GM19035 (cell line): Measurements from ENCODE around the gene PRTN3.
"Not testable (repeated sequence)": the region's sequence is repeated elsewhere in the genome, so short reads cannot be mapped to it uniquely, and the experiment has no call there.

Experiments
- ATAC-seq: cut with Tn5 transposase; IDR thresholded peaks from one replicate; pipeline ENCODE4 v1.9.1; 2021; ENCODE audit not compliant: unreplicated experiment

Gene PRTN3

DNA sequence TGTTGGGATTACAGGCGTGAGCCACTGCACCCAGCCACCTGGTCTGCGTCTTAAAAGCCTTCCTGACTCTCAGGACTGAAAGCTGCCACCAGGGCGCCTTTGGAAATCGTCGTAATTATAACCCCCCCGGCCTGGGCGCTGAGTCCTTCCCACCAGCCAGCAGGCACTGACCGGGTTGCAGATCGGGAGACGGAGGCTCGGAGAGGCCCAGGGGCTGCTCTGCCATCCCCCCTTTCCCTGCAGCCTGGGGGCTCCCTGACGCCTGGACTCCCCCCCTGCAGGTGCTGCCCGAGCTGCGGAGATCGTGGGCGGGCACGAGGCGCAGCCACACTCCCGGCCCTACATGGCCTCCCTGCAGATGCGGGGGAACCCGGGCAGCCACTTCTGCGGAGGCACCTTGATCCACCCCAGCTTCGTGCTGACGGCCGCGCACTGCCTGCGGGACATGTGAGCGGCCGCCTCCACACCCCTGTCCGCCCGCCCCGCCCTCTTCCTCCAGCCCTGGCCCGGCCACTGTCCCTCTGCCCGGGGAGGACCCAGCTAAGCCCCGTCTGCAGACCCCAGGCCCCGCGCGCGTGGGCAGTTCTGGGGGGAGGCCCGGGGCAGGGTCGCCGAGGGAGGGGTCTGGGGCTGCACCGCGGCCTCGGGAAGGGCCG is 2.5 kb downstream of the PRTN3 start:
- no peak for ATAC-seq

DNA sequence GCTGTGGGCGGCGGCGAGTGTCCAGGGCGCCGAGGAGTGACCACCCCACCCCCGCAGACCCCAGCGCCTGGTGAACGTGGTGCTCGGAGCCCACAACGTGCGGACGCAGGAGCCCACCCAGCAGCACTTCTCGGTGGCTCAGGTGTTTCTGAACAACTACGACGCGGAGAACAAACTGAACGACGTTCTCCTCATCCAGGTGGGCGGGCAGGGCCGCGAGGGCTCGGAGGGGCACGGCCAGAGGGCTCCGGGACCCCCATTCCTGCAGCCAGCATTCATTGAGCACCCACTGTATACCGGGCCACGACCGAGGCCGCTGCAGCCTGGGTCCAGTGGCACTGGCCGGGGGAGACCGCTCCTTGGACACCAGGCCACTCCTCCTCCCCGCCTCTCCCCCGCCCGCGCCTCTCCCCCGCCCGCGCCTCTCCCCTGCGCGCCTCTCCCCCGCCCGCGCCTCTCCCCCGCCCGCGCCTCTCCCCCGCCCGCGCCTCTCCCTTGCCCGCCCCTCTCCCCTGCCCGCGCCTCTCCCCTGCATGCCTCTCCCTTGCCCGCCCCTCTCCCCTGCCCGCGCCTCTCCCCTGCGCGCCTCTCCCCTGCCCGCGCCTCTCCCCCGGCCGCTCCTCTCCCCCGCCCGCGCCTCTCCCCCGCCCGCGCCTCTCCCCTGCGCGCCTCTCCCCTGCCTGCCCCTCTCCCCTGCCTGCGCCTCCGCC is 3.2 kb downstream of the PRTN3 start:
- no peak for ATAC-seq

DNA sequence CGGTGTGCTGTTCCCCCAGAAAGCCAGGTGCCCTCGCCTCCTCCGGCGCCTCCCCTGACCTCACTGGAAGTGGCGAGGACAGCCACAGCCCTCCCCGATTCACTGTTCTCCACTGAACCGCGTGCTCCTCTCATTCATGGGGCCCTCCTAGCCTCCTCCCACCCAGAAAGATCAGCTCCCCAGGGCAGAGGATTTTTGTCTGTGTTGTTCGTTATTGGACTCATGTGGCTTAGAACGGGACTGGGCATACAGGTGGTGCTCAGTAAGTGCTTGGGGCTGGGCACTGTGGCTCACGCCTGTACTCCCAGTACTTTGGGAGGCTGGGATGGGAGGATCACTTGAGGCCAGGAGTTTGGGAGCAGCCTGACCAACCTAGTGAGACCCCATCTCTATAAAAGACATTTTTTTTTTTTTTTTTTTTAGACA is 3.8 kb downstream of the PRTN3 start:
- ATAC-seq: no peak

DNA sequence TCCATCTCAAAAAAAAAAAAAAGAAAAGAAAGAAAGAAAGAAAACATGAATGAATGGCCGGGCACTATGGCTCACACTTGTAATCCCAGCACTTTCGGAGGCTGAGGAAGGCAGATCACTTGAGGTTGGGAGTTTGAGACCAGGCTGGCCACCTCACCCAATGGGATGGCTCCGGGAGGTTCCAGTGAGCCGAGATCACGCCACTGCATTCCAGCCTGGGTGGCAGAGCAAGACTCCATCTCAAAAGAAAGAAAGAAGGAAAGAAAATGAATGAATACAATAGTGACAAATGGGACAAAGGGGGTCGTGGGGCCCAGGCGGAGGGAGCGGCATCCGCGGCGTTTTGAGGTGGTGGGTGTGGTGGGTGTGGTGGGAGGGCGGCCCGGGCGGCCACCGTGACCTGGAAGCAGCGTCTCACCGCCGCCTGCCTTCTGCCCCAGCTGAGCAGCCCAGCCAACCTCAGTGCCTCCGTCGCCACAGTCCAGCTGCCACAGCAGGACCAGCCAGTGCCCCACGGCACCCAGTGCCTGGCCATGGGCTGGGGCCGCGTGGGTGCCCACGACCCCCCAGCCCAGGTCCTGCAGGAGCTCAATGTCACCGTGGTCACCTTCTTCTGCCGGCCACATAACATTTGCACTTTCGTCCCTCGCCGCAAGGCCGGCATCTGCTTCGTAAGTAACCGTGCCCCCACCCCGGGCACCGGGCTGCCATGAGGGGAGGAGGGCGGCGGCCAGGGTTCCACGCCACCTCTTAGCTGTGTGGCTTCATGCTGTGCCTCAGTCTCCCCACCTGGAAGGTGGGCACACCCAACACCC is 5.1 kb downstream of the PRTN3 start:
- ATAC-seq: no peak

DNA sequence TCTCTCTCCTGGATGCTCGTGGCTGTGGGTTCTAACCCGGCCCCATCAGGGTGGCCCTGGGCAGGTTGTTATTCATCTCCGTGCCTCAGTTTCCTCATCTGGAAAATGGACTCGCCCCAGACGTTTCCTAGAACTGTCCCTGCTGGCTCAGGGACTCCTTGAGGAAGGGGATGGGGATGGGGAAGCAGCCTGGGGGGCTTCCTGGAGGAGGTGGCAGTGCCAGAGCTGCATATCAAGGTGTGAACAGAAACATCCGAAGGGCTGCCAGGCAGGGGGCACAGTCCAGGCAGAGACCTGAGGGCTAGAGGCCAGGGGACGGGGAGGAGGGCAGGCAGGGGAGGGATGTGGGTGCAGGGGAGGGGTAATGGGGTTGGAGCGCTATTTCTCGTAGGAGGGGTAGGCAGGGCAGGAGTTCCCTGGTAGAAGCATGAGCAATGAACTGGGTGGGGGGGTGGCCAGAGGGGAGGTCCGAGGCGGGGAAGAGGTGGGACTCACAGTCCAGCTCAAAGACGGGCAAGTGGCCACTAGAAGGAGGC is 7.7 kb downstream of the PRTN3 start:
- no peak for ATAC-seq

DNA sequence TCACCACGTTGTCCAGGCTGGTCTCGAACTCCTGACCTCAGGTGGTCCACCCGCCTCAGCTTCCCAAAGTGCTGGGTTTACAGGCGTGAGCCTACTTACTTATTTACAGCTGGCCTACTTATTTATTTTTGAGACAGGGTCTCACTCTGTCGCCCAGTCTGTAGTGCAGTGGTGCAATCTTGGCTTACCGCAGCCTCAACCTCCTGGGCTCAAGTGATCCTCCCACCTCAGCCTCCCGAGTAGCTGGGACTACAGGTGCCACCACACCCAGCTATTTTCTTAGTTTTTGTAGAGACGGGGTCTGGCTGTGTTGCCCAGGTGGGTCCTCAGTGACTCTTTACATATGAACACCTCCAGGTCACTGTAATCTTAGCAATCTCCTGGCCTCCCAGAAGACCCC is 8.4 kb downstream of the PRTN3 start:
- not testable (repeated sequence) for ATAC-seq

DNA sequence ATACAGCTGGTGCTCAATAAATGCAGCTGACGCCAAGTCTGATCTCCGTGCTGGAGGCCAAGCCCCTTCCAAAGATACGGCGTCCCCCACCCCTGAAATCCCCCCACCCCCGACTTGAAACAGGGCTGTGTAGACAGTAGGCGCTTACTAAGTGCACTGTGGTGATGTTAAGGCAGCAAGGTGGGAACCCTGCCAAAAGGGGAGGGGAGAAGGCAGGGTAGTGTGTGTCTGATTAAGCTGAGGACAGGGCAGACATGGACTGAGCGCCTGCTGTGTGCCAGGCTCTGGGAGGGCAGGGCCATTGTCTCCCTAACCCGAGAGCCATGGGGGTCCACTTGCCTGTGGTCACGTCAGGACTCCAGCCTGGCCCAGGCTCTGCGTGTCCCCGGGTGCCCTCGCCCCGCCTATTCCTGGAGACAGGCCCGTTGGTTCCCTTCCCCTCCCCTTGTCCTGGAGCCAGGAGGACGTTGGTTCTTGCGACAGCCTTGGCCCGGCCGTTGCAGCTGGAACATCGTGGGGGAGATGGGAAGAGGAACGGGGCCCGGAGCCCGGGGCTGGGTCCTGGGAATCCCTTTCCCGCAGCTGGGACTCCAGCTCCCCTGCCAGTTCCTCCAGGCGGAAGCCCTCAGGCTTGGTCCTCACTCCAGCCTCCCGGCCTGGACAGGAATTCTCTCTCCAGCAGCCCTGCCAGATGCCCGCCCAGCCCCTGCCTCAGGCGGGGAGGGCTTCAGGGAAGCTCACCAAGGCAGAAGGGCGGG is 9.6 kb downstream of the PRTN3 start:
- ATAC-seq: no peak

DNA sequence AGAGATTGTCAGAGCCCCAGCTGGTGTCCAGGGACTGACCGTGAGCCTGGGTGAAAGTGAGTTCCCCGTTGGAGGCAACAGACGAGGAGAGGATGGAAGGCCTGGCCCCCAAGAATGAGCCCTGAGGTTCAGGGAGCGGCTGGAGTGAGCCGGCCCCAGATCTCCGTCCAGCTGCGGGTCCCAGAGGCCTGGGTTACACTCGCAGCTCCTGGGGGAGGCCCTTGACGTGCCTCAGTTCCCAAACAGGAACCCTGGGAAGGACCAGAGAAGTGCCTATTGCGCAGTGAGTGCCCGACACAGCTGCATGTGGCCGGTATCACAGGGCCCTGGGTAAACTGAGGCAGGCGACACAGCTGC is 10.2 kb downstream of the PRTN3 start:
- no peak for ATAC-seq

DNA sequence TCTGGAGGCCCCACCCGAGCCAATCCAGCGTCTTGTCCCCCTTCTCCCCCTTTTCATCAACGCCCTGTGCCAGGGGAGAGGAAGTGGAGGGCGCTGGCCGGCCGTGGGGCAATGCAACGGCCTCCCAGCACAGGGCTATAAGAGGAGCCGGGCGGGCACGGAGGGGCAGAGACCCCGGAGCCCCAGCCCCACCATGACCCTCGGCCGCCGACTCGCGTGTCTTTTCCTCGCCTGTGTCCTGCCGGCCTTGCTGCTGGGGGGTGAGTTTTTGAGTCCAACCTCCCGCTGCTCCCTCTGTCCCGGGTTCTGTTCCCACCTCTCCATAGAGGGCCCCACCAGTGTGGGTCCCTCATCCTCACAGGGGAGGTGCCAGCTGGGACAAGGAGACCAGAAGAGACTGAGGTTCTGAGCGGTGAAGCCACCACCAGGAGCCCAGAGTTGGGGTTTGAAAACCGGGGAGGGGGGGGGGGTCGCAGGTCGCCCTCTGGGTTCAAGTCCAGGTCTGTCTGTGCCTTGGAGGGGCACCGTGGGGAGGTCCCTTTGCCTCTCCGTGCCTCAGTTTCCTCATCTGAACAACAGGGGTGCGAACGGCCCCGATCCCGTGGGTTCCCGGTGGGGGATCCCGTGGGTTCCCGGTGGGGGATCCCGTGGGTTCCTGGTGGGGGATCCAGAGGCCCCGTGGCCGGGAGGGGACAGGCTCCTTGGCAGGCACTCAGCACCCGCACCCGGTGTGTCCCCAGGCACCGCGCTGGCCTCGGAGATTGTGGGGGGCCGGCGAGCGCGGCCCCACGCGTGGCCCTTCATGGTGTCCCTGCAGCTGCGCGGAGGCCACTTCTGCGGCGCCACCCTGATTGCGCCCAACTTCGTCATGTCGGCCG is 11.6 kb downstream of the PRTN3 start, which contains the start of gene ELANE:
Gene ELANE, plus strand, starts transcription at position 168 of the 878 bp plus-strand sequence. Its CDS starts 26 bp downstream, at position 194.
- no peak for ATAC-seq

DNA sequence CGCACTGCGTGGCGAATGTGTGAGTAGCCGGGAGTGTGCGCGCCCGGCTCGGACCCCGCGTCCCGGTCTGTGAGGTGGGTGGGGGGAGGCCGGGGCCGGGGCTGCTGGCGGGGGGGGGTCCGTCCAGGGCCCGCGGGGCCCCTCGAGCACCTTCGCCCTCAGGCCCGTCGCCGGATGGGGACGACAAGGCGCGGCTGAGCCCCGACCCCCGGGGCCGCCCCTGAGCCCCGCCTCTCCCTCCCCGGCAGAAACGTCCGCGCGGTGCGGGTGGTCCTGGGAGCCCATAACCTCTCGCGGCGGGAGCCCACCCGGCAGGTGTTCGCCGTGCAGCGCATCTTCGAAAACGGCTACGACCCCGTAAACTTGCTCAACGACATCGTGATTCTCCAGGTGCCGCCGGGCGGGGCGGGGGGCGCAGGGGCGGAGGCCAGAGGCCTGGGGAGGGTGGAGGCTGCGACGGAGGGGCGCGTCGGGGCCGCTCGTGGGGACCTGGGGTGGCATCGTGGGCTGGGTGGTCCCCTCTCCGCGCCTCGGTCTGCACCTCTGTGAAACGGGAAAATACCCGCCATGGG is 12.3 kb downstream of the PRTN3 start:
- ATAC-seq: no peak

DNA sequence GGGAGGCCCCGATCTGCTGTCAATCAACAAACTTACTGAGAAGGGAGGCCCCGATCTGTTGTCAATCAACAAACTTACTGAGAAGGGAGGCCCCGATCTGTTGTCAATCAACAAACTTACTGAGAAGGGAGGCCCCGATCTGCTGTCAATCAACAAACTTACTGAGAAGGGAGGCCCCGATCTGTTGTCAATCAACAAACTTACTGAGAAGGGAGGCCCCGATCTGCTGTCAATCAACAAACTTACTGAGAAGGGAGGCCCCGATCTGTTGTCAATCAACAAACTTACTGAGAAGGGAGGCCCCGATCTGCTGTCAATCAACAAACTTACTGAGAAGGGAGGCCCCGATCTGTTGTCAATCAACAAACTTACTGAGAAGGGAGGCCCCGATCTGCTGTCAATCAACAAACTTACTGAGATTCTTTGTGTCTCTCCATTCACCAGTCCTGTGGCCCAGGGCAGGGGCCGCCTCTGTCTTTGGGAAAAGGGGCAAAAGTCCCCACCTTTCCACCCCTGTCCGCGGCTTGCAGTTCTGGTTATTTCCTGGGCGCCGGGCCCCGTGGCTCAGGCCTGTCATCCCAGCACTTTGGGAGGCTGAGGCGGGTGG is 12.9 kb downstream of the PRTN3 start:
- not testable (repeated sequence) for ATAC-seq

DNA sequence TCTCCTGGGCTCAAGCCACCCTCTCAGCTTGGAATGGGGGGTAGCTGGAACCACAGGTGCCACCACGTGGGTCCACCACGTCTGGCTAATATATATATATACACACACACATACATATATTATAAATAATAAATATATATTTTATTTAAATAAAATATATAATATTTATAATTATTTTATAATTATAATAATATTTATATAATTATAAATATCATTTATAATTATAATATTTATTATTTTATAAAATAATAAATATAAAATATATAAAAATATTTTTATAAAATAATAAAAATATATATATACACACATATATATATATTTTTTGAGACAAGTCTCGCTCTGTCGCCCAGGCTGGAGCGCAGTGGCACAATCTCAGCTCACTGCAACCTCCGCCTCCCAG is 13.8 kb downstream of the PRTN3 start:
- no peak for ATAC-seq

DNA sequence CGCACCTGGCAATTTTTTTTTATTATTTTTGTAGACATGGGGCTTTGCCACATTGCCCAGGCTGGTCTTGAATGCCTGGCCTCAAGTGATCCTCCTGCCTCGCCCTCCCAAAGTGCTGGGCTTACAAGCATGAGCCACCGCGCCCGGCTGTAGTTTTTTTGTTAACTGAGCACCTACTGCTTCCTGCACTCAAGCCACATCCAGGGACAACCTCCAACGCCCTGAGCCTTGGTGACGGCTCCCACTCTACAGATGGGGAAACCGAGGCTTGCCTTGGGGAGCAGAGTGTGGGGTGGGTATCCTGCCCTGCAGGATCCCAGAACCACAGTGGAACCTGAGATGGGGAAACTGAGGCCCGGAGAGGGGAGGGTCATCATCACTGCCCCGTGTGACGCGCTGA is 14.3 kb downstream of the PRTN3 start:
- ATAC-seq: no peak

DNA sequence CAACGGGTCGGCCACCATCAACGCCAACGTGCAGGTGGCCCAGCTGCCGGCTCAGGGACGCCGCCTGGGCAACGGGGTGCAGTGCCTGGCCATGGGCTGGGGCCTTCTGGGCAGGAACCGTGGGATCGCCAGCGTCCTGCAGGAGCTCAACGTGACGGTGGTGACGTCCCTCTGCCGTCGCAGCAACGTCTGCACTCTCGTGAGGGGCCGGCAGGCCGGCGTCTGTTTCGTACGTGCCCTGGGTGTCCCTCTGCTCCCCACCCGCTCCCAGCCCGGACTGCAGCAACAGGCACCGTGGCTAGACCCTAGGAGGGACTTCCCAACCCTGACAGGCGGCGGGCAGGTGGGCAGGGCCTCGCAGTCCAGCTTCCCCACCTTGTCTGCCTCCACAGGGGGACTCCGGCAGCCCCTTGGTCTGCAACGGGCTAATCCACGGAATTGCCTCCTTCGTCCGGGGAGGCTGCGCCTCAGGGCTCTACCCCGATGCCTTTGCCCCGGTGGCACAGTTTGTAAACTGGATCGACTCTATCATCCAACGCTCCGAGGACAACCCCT is 14.8 kb downstream of the PRTN3 start:
- ATAC-seq: no peak

DNA sequence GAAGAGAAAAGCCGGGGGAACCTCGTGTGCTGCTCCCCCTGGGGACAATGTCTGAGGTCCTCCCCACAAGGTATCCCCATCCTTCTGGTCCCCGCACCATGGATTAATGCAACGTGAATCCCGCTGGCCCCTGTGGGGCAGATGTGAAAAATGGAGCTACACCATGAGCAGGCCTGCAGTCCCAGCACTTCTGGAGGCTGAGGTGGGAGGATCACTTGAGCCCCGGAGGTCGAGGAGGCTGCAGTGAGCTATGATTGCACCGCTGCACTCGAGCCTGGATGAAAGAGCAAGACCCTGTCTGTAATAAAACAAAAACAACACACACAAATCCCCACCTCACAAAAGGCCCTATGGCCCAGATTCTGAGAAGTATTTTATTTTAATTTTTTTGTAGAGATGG is 17.5 kb downstream of the PRTN3 start:
- ATAC-seq: no peak

DNA sequence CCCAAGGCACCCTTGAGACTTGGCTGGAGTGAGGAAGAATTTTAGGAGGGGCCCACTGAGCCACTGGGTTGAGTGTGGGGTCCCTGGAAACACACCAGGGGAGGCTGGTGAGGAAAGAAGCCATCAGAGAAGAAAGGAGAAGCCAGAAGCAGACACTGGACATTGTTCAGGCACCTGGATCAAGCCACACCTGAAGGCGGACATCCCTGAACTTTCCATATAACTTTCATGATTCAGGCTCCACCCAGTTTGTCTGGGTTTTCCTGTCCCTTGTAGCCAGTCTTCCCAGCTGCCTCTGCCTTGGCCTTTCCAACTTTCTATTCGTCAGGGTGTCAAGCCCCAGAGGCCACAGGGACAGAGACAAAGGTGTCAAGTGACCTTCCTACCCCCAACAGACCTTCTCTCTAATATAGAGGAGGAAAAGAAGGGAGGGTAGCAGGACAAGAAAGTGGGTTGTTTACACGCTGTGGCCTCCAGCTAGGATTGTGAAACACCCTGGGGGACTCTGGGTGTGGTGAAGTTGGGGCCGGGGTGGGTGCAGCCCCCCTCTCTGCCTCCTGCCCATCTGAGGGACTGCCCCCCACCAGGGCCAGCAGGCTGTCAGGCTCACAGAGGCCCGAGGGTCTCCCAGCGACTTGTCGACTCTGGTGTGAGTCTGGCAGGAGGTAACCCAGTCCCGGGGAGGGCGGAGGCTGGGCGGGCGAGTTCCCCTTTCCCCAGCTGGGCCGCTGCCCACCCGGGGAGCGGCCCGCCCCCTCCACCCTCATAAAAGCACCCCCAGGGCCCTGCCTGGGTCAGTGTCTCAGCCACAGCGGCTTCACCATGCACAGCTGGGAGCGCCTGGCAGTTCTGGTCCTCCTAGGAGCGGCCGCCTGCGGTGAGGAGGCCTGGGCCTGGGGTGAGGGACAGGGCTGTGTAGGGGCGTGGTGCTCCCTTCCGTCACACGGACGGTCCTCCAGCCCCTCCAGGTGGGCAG is 18.4 kb downstream of the PRTN3 start, which contains the start of gene CFD:
Gene CFD, plus strand, starts transcription at position 797 of the 976 bp plus-strand sequence. Its CDS starts 26 bp downstream, at position 823.
- ATAC-seq: no peak

DNA sequence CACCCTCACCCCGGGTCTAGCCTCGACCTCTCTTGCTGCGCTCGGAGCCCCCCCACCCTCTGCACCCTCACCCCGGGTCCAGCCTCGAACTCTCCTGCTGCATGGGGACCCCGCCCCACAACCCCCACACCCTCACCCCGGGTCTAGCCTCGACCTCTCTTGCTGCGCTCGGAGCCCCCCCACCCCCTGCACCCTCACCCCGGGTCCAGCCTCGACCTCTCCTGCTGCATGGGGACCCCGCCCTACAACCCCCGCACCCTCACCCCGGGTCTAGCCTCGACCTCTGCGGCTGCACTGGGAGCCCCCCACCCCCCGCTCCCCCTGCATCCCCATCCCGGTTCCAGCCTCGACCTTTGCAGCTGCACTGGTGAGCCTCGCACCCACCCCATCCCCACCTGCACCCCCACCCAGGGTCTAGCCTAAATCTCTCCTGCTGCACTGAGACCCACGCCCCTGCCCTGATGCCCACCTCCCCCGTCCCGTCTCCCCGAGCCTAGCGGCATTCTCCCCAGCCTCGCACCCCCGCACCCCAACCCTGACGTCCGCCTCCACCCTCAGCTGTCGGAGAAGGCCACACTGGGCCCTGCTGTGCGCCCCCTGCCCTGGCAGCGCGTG is 20.4 kb downstream of the PRTN3 start:
- no peak for ATAC-seq
